ENCODE results near the gene BLM.
"Not testable (repeated sequence)": the region's sequence is repeated elsewhere in the genome, so short reads cannot be mapped to it uniquely, and the experiment has no call there.

Gene BLM

DNA sequence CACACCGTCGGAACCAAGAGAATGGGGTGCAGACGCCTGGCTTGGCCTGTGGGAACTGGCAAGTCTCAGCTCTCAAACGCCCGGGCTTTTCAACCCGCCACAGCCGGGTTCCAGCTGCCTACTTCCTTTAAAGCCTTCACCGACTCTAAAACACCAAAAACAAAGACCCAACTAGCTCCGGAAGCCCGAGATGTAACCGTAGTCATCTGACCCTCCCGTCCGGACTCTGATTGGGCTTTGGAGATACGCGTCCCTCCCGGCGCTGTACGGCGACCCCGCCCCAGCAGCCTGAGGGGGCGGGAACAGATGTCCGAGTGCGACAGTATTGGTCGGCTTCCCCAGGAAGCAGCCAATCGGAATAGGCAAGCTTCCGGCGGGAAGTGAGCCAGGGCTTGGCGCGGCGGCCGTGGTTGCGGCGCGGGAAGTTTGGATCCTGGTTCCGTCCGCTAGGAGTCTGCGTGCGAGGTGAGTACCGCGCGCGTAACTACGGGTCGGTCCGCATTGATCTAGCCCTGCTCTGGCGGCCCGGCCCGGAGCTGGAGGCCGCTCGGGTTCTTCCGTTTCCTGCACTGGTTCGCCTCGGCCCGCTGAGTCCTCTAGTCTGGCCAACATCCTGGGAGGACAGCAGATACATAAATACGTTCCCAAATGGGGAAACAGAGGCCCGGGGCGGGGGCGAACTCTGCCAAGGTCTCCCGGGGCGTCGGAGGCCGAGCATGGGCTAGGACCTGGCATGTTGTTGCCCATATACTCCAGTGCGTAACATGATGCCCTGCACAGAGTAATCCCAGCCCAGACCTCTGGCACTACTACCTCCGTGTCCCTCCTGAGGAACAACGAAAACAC, at the start of gene BLM:
Gene BLM, plus strand, starts transcription at position 371 of the 846 bp plus-strand sequence. CDS start 30,047 bp downstream, outside the sequence.
- DNase-seq (ENCODE audit: extremely low read depth in 1 of 2, low read depth in 1 of 2): peak; percentile 82 to 84

DNA sequence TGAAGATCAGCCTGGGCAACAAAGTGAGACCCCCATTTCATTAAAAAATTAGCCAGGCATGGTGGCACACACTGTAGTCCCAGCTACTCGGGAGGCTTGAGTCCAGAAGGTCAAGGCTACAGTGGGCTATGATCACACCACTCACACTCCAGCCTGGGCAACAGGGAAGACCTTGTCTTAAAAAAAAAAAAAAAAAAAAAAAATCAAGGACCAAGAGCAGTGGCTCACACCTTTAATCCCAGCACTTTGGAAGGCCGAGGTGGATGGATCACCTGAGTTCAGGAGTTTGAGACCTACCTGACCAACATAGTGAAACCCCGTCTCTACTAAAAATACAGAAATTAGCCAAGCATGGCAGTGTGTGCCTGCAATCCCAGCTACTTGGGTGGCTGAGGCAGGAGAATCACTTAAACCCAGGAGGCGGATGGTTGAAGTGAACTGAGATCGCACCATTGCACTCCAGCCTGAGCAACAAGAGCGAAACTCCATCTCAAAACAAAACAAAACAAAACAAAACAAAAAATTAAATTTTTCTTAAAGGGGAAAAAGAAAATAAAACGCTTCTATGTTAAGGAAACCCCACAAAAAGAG, 49.3 kb upstream of the BLM start:
- not testable (repeated sequence) for DNase-seq (ENCODE audit: extremely low read depth in 1 of 2, low read depth in 1 of 2)

DNA sequence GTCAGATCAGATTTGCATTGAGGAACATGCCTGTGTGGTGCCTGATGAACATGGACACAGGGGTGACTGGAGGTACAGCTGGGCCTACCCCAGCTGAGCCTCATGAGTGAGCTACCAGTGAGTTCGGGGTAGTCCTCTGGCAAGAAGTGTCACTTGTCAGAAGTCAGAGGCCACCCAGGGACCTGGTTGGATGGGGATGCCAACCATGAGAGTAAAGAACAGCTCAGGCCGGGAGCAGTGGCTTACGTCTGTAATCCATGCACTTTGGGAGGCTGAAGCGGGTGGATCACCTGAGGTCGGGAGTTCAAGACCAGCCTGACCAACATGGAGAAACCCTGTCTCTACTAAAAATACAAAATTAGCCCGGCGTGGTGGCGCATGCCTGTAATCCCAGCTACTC, 46.5 kb upstream of the BLM start:
- not testable (repeated sequence) for DNase-seq (ENCODE audit: extremely low read depth in 1 of 2, low read depth in 1 of 2)

- DNase-seq (ENCODE audit: extremely low read depth in 1 of 2, low read depth in 1 of 2): no peak
Observed at GRCh38 chr15:90671216-90671615, 45.9 kb upstream of the BLM start.

- DNase-seq (ENCODE audit: extremely low read depth in 1 of 2, low read depth in 1 of 2): not testable (repeated sequence)
Observed at GRCh38 chr15:90673357-90673756, 43.8 kb upstream of the BLM start.

GRCh38 chr15:90674476-90674875, 42.7 kb upstream of the BLM start:
- no peak for DNase-seq (ENCODE audit: extremely low read depth in 1 of 2, low read depth in 1 of 2)

GRCh38 chr15:90675464-90675863, 41.7 kb upstream of the BLM start:
- no peak for DNase-seq (ENCODE audit: extremely low read depth in 1 of 2, low read depth in 1 of 2)

DNA sequence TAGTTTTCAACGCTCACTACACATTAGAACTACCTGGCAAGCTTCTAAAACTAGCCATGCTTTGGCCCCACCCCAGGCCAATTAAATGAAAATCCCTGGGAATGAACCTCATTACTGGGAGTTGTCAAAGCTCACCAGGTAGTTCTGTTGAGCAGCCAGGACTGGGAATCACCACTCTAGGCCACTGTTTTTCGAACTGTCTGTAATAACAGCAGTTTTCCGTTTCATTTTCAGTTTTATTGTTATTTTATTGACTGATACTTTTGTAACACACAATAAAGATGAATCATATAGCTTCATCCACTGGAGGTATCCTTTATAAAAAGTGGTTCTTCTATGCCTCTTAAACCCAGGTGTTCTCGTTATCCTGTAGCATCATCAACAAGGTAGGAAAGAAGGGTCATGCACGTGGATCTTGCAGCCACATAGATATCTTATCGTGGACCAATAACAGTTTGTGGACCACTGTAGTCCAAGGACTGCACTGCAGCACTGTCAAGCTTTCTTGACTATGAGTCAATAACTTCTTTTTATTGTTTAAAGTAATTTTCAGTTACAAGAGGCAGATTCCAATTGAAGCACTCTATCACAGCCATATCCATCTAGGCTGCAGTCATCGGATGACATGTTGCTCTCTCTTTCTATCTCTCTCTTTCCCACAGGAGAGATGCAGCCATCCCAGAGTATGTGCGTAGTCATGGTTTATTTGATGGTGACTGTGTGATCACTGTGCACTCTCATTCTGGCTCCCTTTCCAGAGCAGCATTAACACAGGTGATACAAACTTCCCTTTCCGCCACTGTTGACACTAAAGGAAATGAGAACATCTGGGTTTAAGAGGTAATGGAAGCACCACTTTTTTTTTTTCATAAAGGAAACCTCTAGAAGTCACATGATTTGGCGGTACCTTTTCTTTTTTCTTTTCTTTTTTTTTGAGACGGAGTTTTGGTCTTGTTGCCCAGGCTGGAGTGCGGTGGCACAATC, 39.0 kb upstream of the BLM start:
- no peak for DNase-seq (ENCODE audit: extremely low read depth in 1 of 2, low read depth in 1 of 2)

- DNase-seq (ENCODE audit: extremely low read depth in 1 of 2, low read depth in 1 of 2): no peak
Observed at GRCh38 chr15:90679959-90680358, 37.2 kb upstream of the BLM start.

DNA sequence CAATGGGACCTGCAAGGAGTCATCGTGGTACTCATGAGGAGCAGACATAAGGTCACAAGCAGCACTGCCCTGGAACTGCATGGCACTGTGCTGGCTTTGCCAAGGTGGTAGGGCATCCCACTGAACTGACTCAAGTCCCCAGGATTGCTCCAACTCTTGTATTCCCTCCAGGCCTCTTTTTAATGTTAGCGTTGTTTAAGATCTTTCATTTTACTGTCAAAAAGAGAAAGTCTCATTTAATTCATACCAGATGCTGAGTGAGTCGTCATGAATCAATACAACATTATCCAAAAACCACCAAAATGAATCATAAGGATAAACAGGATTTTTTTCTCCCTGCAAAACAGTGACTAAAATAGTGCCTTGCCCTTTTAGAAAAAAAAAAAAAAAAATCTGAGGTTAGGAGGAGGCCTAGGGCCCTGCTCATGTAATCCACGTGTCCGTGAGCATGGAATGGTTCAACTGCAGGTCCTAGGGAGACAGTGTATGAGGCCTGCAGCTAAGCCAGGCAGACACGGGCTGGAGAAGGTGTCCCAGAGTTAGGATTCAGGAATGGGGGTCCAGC, 36.7 kb upstream of the BLM start:
- DNase-seq (ENCODE audit: extremely low read depth in 1 of 2, low read depth in 1 of 2): no peak

DNA sequence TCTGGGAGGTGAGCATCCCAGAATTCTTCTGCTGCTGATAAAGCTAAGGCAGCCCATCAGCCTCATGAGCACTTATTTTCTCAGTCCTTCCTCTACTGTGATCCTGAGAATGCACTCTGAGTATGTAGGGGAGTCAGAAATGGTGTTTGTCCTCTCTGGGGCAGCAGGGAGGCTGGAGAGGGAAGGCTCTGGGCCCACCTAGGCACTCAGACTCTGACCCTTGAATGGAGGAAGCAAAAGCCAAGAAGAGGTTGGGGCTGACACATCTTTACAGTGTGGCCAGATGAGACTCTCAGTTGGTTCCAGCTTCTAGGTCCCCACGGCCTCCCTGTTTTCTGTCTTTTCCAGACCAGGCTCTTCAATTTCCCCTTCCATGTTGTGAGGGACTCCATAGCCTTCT, 36.1 kb upstream of the BLM start:
- DNase-seq (ENCODE audit: extremely low read depth in 1 of 2, low read depth in 1 of 2): no peak

DNA sequence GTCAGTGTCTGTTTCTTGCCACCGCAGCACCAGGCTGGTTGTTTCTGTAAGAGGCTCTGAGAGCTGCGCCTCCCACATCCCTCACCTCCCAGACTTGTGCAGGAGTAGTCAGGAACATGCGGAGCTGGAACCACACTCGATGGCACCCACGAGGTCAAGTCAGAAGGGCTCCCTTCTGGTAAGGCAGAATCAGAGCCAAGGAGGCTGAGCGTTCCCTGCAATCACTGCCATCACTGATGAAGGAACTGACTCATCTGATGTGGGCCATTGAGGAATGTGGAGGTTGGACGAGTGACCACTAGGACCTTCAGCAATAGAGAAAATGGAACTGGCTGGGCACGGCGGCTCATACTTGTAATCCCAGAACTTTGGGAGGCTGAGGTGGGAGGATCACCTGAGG, 35.7 kb upstream of the BLM start:
- no peak for DNase-seq (ENCODE audit: extremely low read depth in 1 of 2, low read depth in 1 of 2)

DNA sequence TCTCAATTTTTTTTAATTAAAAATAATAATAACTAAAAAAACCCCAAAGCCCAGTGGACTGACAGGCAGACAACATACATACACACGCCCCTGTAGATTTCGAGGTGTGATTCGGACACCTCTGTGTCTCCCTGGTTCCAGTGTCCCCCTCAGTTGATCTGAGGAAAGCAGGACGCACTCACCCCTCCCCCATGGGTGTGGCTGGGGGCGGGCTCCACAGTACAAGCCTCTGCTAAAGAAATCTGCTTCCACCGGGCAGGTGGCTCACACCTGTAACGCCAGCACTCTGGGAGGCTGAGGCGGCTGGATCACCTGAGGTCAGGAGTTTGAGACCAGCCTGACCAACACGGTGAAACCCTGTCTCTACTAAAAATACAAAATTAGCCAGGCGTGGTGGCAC, 33.8 kb upstream of the BLM start:
- DNase-seq (ENCODE audit: extremely low read depth in 1 of 2, low read depth in 1 of 2): no peak

- no peak for DNase-seq (ENCODE audit: extremely low read depth in 1 of 2, low read depth in 1 of 2)
Observed at GRCh38 chr15:90683876-90684275, 33.3 kb upstream of the BLM start.

GRCh38 chr15:90684281-90684680, 32.9 kb upstream of the BLM start:
- no peak for DNase-seq (ENCODE audit: extremely low read depth in 1 of 2, low read depth in 1 of 2)

DNA sequence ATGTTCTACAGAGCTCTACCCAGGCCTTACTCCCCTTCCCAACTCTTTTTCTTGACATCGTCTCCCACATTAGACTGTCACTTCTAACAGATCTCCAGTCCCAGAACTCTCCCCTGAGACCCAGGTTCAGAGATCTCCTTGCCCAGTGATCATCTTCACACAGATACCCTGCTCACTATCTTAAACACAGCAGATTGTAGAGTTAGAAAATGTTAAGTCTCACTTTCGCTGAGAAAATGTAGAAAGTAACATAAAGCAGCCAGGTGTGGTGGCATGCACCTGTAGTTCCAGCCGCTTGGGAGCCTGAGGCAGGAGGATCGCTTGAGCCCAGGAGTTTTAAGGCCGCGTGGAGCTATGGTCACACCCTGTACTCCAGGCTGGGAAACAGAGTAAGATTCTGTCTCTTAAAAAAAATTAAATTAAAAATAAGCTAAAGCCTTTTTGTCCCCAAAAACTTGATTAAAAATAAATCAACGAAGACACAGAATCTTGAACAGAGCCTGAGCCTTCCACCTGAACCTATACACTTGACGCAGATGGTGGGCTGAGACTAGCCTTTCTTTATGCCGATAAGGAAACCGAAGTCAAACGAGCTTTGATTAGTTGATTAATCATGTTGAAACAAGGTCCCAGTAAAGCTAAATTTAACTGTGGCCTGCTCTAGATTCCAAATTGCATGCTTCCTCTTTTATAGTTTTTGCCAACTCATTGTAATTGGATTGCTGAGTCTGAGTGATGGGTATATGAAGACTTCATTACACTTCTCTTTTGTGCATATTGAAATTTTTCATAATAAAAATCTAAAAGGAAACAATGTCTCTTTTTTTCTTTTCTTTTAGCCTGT, 31.3 kb upstream of the BLM start:
- DNase-seq (ENCODE audit: extremely low read depth in 1 of 2, low read depth in 1 of 2): no peak

GRCh38 chr15:90686435-90687218, 30.5 kb upstream of the BLM start:
- no peak for DNase-seq (ENCODE audit: extremely low read depth in 1 of 2, low read depth in 1 of 2)

DNA sequence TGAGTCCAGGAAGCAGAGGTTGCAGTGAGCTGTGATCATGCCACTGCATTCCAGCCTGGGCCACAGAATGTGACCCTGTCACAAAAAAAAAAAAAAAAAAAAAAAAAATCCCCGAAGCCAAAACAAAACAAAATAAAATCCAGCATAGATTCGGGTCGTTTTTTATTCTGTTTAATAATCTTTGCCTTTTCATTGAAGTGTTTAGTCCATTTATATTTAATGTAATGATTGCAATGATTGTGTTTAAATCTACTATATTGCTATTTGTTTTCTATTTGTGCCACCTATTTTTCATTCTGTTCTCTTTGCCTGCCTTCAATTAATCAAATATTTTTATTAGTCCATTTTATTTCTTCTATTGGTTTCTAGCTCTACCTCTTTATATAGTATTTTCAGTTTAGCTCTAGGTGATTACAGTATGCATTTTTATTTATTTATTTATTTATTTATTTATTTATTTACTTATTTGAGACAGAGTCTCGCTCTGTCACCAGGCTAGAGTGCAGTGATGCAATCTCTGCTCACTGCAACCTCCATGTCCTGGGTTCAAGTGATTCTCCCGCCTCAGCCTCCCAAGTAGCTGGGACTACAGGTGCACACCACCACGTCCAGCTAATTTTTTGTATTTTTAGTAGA, 27.7 kb upstream of the BLM start:
- not testable (repeated sequence) for DNase-seq (ENCODE audit: extremely low read depth in 1 of 2, low read depth in 1 of 2)

DNA sequence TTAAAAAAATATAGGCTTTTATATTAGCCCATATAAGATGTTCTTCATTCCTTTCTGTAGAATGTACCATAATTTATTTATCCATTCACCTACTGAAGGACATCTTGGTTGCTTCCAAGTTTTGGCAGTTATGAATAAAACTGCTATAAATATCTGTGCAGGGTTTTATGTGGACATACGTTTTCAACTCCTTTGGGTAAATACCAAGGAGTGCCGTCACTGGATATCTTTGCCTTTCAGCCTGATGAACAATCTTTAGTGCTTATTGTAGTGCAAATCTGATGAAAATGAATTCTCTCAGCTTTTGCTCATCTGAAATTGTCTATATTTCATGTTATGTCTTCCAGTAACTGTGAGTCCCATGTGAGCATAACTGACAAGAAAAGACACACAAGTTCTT, 26.6 kb upstream of the BLM start:
- DNase-seq (ENCODE audit: extremely low read depth in 1 of 2, low read depth in 1 of 2): no peak

Data from activated CD8-positive, alpha-beta memory T cell treated with anti-CD3 and anti-CD28 coated beads for 1 hour (primary cell).